Hematopoietic multipotent progenitor cell treated with erythropoietin and hydrocortisone succinate and interleukin-3 and kit ligand, for 15 days (in vitro differentiated cells): ENCODE measurements around the gene ERBB4.

Source experiments
- DNase-seq: peaks from one replicate; pipeline ENCODE4 v3.0.0-alpha.2; 2015; ENCODE audit warnings: low spot score

The ERBB4 gene

DNA sequence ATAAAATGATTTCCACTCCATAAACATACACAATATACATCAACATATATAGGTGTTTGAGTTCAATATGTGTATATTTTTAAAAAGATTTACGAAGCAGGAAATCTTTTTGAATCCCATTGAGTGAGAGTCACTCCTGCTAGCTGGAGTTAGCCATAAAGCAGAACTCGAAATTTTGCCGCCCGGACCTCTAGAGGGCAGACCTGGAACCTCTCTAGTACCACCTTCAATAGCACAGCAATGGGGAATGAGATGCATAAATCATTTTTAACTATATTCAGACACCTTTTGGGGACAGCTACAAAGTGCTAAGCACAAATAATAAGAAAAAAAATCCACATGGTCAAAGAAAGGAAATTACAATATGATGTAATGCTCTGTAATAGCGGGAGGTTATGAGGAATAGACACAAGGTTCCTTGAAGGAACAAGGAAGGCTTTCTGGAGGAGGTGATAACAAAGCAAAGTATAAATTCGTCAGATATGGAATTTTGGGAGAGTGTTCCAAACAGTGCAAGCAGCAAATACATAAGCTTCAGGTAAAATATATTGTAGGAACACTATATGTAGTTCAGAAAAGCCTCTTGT lies 533.4 kb downstream of the ERBB4 start:
- no peak for DNase-seq

DNA sequence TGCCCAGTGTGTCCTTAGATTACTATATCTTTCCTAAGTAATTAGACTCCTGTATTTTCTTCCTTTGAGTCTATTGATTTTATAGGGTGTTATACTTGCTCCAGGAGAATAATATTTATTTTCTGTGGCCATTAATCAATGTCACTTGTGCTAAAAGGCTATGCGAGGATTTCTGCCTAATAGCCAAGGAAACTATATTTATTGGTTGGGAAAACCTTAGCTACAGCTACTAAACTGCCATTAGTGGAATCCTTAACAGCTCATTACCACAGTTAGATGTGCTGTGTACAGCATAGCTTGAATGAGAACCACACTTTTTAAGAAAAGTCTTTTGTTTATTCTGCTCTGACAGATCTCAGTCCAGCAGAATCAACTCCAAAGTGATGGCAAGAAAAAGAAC lies 537.3 kb downstream of the ERBB4 start:
- DNase-seq = no peak

DNA sequence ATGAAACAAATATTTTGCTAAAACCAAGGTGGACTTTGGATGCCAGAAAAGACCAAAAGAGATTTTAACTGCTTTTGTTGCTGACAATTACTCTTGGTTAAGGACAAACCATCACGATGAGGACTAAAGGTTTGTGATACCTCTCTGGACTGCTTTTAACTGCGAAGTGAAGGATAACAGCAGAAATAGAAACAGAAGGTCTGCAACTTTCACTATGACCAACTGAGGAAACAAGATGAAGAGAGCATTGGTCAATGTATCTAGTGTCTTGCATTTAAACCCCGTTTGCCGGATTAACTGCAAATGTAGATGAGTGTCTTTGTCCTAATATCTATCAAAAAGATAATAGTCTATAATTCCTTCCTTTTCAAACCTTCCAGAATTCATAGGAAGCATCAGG lies 541.7 kb downstream of the ERBB4 start:
- no peak for DNase-seq

DNA sequence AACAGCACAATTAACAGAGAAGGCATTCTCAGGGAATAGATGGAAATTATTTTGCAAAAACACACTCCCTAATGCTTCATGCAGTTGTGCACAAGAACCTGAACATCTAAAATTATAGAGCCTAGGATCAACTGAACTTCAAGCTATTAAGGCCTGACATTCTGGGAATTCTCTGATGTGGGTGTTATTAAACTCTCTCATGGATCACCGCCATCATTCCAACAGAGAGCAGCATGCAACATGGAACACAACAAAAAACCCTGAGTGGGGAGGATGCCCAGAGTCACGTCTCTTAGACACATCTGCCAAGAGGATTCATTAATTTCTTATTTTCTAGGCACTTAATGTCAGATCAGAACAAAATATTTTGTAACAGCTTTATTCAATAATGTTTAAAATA lies 543.8 kb downstream of the ERBB4 start:
- DNase-seq = no peak

DNA sequence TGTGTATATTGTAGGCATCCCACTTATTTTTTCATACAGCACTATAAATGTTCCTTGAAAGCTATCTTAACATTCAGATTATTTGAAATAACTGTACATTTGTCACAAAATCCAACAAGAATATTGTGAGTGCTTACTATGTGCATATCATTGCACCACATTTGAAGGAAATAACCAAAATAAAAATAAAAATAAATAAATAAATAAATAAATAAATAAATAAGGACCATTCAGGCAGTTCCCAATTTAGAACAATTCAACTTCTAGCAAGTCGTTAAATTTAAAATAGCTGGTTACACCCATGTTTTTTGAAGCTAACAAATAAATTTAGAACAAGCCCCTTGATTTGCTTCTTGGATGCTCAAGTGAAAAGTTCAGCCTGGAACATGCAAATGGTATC lies 548.3 kb downstream of the ERBB4 start:
- DNase-seq = no peak

DNA sequence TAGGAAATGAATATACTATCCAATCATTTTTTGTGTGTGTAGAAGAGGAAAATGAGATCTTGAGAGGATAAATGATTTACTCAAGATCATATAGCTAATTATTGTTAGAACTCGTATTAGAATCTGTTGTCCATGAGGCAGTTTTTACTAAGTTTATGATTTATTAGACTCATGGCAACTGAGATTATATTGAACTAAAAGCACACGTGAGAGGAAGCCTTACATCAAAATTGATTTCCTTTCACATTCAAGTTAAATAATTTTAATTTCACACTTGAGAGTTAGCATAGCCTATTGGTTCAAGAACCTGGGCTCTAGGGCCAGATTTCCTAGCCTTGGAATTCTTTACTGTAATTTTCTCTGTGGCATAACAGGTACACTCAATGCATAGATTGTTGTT lies 552.3 kb downstream of the ERBB4 start:
- DNase-seq = no peak

DNA sequence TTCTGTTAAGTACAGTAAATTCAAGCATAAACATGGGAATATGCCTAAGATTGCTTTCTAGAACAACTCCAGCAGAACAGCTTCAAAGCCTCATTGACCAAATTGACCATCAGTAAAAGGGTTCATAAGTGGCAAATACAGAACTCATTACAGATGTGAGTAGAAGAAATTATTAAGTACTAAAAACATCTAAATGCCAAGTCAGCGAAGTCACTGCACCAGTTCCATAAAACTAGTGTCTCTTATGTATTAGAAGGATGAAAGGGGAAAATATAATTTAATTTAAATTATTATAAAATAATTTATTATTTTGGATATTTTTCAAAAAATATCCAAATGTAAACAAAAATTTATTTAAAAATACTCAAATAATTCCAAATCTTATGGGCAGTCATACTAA lies 553.2 kb downstream of the ERBB4 start:
- no peak for DNase-seq

DNA sequence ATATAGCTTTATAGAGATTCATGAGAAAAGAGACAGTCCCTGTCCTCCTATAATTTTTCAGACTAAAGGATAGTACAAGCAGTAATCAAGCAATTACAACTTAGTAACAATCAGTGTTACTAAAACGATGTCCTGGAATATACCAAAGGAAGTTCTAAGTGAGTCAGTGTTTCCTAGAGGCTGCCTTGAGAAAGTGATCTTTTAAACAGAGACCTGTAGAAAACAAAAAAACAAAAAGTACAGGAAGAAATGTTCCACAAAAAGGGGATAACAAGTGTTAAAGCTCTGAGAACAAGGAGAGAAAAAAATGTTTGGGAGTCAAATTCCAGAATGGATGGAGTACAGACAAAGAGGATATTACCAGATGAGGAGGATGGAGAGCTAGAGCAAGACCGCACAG lies 556.4 kb downstream of the ERBB4 start:
- DNase-seq = no peak

DNA sequence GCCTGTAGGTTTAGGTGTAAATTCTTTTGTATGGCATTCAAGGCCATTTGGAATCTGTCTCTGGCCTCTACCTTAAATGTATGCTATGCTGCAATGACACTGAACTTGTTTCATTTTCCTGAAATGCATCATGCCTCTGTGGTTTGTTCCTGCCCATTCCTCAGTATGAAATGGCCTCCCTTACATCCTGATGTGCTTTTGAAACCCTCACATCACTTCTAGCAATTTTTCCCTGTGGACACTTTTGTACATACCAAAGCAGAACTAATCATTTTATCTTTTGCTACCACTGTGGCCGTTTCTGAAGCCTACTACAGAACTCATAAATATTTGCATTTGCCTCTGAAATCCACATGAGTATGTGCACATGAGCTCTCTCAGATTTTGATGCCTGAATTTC lies 557.2 kb downstream of the ERBB4 start:
- no peak for DNase-seq

DNA sequence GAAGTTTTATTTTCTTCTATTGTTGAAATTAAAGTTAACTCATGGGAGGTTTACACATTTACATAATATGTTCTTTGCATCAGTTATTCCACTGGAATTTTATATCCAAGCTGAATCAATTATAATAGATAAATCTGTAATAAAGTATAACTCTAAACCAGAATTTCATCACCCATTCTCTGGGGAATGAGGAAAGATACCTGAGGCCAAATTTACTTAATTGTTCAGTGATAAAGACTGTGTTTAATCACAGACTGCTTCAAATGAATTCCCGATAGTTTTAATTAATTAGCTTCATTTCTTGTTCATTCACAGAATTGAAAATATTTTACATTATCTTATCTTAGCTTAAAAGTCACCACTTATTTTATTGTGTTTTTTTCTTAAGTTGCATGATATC lies 562.5 kb downstream of the ERBB4 start:
- no peak for DNase-seq

DNA sequence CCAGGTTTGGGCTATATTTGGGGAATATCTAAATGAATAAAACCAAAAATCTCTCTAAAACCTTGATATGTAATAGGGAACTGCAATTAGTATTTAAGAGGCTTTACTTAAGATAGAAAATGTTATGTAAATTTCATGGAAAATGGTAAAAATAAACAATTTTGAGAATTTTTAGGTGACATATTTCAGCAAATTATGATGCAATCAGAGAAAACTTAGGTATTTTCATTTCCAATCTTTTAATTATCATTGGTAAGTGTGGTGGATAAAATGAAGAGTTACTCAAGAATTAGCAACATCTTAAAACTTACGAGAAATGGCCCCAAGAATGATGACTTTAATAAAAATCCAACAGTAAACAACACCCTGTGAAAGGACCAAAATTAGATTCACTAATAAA lies 571.4 kb downstream of the ERBB4 start:
- no peak for DNase-seq

DNA sequence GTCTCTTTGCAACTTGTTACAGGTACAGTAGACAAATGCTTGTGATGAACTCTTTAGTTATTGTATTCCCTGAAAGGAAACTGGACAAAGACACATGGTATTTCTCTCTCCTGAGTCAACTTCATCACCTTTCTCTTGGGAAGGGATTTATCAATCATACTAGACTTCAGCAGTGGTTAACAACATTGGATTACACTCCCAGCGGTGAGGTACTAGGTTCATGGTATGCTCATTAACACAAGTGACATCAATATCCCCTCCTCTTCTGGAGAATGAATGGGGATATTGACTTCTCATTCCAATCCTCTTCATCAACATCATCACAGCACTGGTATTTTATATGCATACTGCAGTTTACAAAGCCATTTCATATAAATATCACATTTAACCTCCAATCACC lies 574.6 kb downstream of the ERBB4 start:
- DNase-seq = no peak

DNA sequence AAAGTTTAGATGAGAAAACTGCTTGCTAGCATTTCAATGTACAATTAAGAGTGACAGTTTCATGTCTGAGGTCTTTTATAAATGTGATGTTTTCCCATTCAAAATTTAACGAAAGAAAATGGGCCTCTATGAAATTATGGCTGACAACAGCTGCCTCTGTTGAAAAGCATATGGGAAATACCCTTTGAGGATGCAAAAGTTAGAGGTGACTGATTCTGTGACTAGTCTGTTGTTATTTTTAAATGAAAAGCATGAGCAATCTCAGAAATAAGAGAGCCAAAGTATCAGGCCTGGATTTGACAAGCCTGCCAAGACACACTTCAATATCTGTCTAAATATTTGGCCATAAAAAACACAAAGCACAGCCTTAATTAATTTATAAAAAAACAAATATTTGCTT lies 580.8 kb downstream of the ERBB4 start:
- no peak for DNase-seq

DNA sequence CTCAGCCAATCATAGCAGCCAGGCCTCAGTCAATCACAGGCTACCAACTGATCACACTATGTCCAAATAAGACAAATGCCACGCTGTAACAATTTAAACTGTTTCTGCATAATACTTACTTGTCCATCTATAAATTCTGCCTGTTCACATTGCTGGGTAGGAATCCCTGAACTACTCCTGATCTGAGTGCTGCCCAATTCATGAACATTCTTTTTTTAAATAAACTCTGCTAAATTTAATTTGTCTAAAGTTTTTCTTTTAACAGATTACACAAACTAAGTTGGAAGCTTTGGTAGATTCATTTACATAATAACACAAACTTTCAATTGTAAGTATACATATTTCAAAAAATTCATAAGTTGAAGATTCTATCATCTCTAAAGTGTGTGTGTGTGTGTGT lies 583.0 kb downstream of the ERBB4 start:
- no peak for DNase-seq

DNA sequence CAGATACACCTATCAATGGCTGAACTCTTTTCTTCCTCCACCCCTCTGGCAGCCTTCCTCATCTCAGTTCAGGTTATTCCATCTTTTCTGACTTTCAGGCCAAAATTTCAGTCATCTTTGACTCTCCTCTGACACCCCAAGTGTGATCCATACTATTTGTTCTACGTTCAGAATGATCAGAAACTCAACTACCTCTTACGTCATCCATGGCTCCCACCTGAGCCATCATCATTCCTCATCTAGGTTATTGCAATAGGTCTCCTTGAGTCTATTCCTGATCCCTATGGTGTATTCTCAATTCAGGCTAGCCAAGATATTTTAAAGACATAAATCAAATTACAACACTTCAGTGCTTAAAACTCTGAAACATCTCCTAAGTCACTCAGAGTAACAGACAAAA lies 589.7 kb downstream of the ERBB4 start:
- DNase-seq = no peak

DNA sequence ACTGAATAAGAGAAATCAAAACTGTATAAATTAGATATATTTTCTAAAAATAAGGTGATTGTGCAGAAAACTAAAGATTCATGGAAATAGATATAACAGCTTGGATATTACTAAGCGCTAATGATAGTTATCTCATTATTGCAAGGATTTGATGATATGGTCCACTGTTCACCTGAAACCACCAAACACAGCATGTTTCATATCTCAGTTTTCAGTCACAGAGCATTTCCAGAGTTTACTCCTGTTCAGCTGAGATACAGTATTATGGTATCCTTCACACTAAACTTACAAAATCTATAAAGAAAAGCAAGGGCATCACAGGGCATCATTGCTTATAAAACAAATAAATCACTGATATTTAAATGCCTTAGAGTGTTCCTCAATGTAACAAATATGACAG lies 591.6 kb downstream of the ERBB4 start:
- DNase-seq = no peak

DNA sequence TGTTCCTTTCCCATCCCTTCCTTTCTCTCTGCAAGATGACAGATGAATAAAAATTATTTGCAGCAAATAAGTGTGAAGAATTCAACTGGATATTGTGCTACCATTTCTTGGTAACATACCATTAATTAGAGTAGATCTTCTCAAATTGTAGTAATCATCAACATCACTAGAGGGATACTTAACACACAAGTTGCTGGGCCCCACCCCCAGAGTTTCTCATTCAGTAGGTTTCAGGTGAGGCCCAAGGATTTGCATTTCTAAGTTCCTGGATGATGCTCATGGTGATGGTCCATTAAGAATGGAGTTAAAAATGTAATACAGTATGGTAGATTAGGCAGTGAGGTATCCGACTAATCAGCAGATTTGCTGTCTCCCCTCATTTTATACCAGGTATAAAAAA lies 594.0 kb downstream of the ERBB4 start:
- no peak for DNase-seq

DNA sequence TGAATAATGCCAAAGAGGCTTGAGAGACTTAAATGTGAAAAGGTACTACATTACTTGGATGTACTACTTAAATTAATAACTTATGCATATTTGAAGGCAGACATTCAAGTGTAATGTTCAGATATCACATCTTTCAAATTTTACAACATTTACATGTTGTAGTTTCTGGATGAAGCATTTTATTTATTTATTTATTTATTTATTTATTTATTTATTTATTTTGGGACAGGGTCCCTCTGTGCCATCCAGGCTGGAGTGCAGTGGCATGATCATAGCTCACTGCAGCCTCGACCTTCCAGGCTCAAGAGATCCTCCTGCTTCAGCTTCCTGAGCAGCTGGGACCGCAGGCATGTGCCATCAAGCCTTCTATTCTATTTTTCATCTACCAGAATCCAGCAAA lies 596.4 kb downstream of the ERBB4 start:
- DNase-seq = no peak

DNA sequence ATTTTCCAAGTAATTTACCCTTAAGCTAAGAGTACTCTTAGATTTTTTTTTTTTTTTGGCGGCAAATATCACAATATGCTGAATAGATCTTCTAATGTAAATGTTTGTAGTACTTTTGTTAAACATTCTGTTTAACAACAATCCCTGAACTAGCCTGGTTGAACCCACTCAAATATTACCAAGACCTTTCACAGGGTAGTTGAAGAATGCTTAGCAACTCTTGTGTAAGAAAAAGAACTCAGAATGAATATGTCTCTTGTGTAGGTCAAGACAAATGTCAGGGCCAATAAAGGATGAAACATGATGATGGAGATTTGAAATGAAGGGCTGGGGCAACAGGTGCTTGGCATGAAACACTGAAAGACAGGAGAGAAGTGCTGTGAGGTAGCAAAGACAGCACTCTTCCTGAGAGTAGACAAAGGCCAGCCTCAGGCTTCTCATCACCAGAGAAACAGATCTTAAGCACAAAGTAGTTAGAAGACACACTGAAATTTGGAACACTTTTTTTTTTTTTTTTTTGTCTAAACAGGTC lies 597.3 kb downstream of the ERBB4 start:
- DNase-seq = no peak

DNA sequence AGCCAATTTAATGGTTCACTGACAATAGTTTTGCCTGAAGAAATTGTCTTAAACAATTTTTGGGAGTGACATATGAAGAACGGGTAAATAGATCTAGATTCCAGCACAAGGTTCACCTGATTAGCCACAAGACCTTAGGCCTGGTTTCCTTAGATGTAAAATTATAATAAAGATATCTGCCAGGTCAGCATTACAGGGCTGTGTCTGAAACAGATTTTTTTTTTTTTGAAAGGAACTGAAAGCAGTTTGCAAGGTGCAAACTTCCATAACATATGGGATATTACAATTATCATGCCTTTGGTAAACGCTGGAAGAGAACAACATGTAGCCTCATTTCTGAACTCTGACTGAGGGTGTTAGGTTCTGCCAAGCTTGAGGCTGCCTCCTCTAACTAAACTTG lies 599.4 kb downstream of the ERBB4 start:
- no peak for DNase-seq

DNA sequence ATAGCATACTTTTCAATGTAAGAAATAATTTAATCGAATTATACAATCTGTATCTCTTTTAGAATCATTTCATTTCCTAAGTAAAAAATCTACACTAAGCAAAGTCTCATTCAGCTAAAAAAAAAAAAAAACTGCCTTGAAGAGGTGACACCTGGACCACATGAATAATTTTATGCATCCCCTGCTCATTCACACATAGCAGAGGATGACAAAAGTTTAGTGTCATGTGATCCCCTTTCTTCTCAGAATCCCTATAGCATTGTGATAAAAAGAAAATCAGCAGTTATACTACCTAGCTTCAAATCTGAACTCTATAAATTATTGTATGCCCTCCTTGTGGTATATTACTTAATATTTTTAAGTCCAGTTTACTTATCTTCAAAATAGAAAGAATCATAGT lies 603.8 kb downstream of the ERBB4 start:
- no peak for DNase-seq

DNA sequence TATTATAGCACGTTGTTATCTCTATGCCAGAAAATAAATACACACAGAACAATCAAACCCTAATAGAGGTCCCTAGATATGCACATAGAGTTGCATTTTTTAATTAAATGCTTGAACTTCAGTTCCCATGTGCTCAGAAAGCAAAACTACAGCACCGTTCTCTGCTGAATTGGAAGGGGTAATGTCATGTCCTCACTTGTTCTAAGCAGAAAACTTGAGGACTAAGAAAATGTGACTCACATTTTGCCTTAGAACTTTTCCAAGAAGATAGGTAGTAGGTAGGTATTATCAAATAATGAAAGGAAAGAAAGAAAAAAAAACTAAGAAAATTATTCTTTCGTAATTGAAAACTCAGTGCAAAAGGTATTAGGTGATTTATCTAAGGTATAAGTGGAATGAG lies 607.3 kb downstream of the ERBB4 start:
- no peak for DNase-seq

DNA sequence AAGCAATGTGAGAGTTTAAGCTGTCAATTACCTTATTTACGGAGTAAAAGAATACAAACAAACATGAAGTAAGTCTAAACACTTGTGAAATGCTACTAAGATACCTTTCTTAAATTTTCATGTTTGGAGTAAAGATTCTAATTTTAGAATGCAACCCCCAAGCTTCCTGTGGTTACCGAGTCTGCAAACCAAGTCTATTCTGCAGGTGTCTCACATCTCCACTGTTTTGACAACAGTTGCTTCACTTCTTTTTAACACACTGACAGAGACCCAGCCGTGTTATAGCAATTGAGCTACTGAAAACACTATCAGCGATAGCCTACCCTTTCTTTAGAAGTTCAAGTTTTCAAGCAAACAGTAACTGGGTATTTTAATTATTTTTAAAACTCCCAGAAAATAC lies 608.3 kb downstream of the ERBB4 start:
- DNase-seq = no peak

DNA sequence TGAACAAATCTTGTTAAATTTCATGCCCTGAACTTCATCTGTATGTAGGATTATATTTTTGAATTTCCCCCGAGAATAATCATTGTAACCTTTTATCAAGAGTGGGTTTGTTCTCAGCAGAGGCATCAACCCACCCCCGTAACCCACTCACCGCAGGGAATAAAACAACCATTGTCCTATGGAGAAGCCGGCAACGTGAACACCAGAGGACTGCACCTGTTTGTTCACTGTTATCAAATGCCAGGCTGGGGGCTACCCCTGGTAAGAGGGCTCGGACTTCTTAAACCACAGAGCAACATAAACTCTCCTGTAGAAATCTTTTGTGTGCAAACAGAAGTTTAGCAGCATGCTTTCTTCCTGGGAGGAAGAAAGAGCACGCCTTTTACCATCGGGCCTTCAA lies 610.4 kb downstream of the ERBB4 start:
- no peak for DNase-seq

DNA sequence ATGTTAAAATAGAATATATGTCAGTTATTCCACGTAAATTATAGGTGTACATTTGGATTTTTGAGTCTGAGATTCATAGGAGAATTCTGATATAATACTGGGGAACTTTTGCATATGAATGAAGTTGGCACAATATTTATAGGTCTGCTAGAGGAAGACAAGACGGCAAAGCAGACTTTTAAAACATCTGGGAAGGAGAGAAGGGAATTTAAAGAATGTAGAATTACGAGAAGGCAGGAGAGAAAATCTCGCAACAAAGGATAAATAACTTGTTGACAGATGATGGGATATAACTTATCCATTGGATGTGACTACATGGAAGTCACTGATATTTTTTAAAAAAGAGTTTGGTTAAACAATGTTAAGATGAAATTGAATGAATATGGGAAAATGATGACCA lies 615.6 kb downstream of the ERBB4 start:
- no peak for DNase-seq
